PC-3 (cell line): Measurements from ENCODE around the gene POLDIP2. TPM values are rescaled to one million over a fixed set of nuclear protein-coding genes. Genes with fewer than 3 reads are reported as not detected.

Experiments used
- ATAC-seq: fragments of 200-7000 bp; cut with Tn5 transposase; 2 replicates; pipeline ENCODE4 v1.9.1; 2020; ENCODE audit warnings: mild to moderate bottlenecking, moderate library complexity
- BruUV-seq: library from RNA; stranded (reverse); fragments of 400-500 nt; replicated peaks from 2 replicates; lab custom pipeline; 2021; lab: Mats Ljungman, UMichigan
- CTCF ChIA-PET: fragments of 300-600 bp; sonication (Branson Sonifier 250); formaldehyde crosslinking; loops from one replicate; lab custom pipeline; 2022; ENCODE audit warnings: antibody characterized with exemption; lab: Charles Lee
- POLR2A ChIA-PET: fragments of 300-600 bp; sonication (Branson Sonifier 250); formaldehyde crosslinking; loops from one replicate; lab custom pipeline; 2022; ENCODE audit warnings: antibody characterized with exemption; ENCODE audit not compliant: unreplicated experiment; lab: Charles Lee
- DNase-seq: peaks from one replicate; pipeline ENCODE4 v3.0.0-alpha.2; 2015
- H2AFZ ChIP-seq: fragments of 300-600 bp; sonication (generic); 2 replicates; pipeline ENCODE4 v1.6.0; 2016; ENCODE audit warnings: antibody characterized with exemption, low read length
- H3F3A ChIP-seq: fragments of 300-600 bp; sonication (generic); one replicate; pipeline ENCODE4 v1.6.0; 2017; ENCODE audit warnings: antibody characterized with exemption, low read length, control low read depth, mild to moderate bottlenecking; ENCODE audit not compliant: unreplicated experiment
- H3K27ac ChIP-seq: fragments of 300-600 bp; sonication (generic); 2 replicates; pipeline ENCODE4 v1.5.1; 2016; ENCODE audit warnings: mild to moderate bottlenecking, low read length
- H3K27me3 ChIP-seq: fragments of 300-600 bp; sonication (generic); 2 replicates; pipeline ENCODE4 v1.6.1; 2016; ENCODE audit warnings: low read length, mixed read lengths
- H3K36me3 ChIP-seq: fragments of 300-600 bp; sonication (generic); 2 replicates; pipeline ENCODE4 v1.6.1; 2016; ENCODE audit warnings: low read depth, mixed run types, low read length, mixed read lengths
- H3K4me1 ChIP-seq: fragments of 300-600 bp; sonication (generic); 2 replicates; pipeline ENCODE4 v1.5.1; 2016; ENCODE audit warnings: low read length; ENCODE audit not compliant: insufficient read depth
- H3K4me2 ChIP-seq: fragments of 300-600 bp; sonication (generic); 2 replicates; pipeline ENCODE4 v1.6.0; 2016; ENCODE audit warnings: low read length
- H3K4me3 ChIP-seq: fragments of 300-600 bp; sonication (generic); 2 replicates; pipeline ENCODE4 v1.5.1; 2016; ENCODE audit warnings: mild to moderate bottlenecking, low read length, mixed read lengths
- H3K79me2 ChIP-seq: fragments of 300-600 bp; sonication (generic); 2 replicates; pipeline ENCODE4 v1.6.1; 2017; ENCODE audit warnings: low read length, mixed read lengths
- H3K9ac ChIP-seq: fragments of 300-600 bp; sonication (generic); 2 replicates; pipeline ENCODE4 v1.6.0; 2016; ENCODE audit warnings: mild to moderate bottlenecking, low read length
- H3K9me2 ChIP-seq: fragments of 300-600 bp; sonication (generic); replicated peaks from 2 replicates; pipeline ENCODE4 v1.6.1; 2016; ENCODE audit warnings: mixed run types, low read length, mixed read lengths
- H3K9me3 ChIP-seq: fragments of 300-600 bp; sonication (generic); 2 replicates; pipeline ENCODE4 v1.6.1; 2016; ENCODE audit warnings: low read length, mixed read lengths
- H4K20me1 ChIP-seq: fragments of 300-600 bp; sonication (generic); 2 replicates; pipeline ENCODE4 v1.6.1; 2016; ENCODE audit warnings: low read length, mixed read lengths
- CTCF ChIP-seq: fragments of 300-600 bp; sonication (generic); conservative IDR thresholded peaks from 2 replicates; pipeline ENCODE4 v1.5.1; 2017; ENCODE audit warnings: antibody characterized with exemption, low read depth, mild to moderate bottlenecking, low read length
- EZH2 ChIP-seq: fragments of 300-600 bp; sonication (generic); IDR thresholded peaks from one replicate; pipeline ENCODE4 v1.6.1; 2017; ENCODE audit warnings: antibody characterized with exemption, mild to moderate bottlenecking, low read length; ENCODE audit not compliant: unreplicated experiment
- EZH2phosphoT487 ChIP-seq: fragments of 300-600 bp; sonication (generic); IDR thresholded peaks from 2 replicates; pipeline ENCODE4 v1.6.1; 2018; ENCODE audit warnings: mild to moderate bottlenecking, antibody characterized with exemption, low read length, borderline replicate concordance
- intact Hi-C: fragments of 100-400 bp; cut with micrococcal nuclease; formaldehyde crosslinking; loops from 2 replicates; pipeline ENCODE4 v1.9.0; 2023
- total RNA-seq: library from RNA; depleted of rRNA; stranded (reverse); fragments of >200 nt; gene quantifications from 2 replicates; pipeline ENCODE4 v1.2.3, GENCODE V29; 2014

Gene POLDIP2
- total RNA-seq, 1 experiment from 2014 or later: 137 TPM

- H3K36me3 ChIP-seq: no peaks in the 10 kb centered on the region
- H3K4me2 ChIP-seq: no peak overlapping the region
- POLR2A ChIA-PET: interaction anchor here (0.6 kb wide), 1 partner anchor 46 kb away, joined by 3 read pairs; no protein-coding TSS in a partner anchor
- H3K4me3 ChIP-seq: no peak overlapping the region
- no peaks in the 10 kb centered on the region for H3F3A ChIP-seq
- H3K27me3 ChIP-seq: no peaks in the 10 kb centered on the region
- no peak for DNase-seq
- no peaks in the 10 kb centered on the region for H3K9me3 ChIP-seq
- H3K9ac ChIP-seq: no peak overlapping the region
- H3K4me1 ChIP-seq: no peaks in the 10 kb centered on the region
- no peaks in the 10 kb centered on the region for H3K79me2 ChIP-seq
- ATAC-seq: no peak
- TF ChIP-seq EZH2: no peak
- TF ChIP-seq EZH2phosphoT487: no peak
- TF ChIP-seq CTCF: no peak
- H2AFZ ChIP-seq: no peak overlapping the region
- CTCF ChIA-PET: interaction anchor here (0.6 kb wide), 1 partner anchor 25 kb away, joined by 3 read pairs; no protein-coding TSS in a partner anchor
- no peak overlapping the region for H3K27ac ChIP-seq
- no peaks in the 10 kb centered on the region for H3K9me2 ChIP-seq
- no peaks in the 10 kb centered on the region for H4K20me1 ChIP-seq
- no TSS peak for BruUV-seq
- intact Hi-C loops: no loop called here
Observed at GRCh38 chr17:28369684-28370034, 12.3 kb upstream of the POLDIP2 start.

- H4K20me1 ChIP-seq: no peaks in the 10 kb centered on the region
- POLR2A ChIA-PET: no interaction called here
- H3K4me3 ChIP-seq: no peak overlapping the region
- no peaks in the 10 kb centered on the region for H3K9me3 ChIP-seq
- H2AFZ ChIP-seq: no peak overlapping the region
- TF ChIP-seq EZH2: no peak
- no peak for TF ChIP-seq EZH2phosphoT487
- no peak for TF ChIP-seq CTCF
- BruUV-seq: no TSS peak
- ATAC-seq: no peak
- H3K9ac ChIP-seq: no peak overlapping the region
- DNase-seq: no peak
- no peak overlapping the region for H3K4me2 ChIP-seq
- no peaks in the 10 kb centered on the region for H3K36me3 ChIP-seq
- H3K9me2 ChIP-seq: no peaks in the 10 kb centered on the region
- no peak overlapping the region for H3K27ac ChIP-seq
- intact Hi-C loops: no loop called here
- no peaks in the 10 kb centered on the region for H3K4me1 ChIP-seq
- H3F3A ChIP-seq: no peaks in the 10 kb centered on the region
- no peaks in the 10 kb centered on the region for H3K79me2 ChIP-seq
- no peaks in the 10 kb centered on the region for H3K27me3 ChIP-seq
- CTCF ChIA-PET: no interaction called here
Observed at GRCh38 chr17:28368915-28369683, 11.8 kb upstream of the POLDIP2 start.

DNA sequence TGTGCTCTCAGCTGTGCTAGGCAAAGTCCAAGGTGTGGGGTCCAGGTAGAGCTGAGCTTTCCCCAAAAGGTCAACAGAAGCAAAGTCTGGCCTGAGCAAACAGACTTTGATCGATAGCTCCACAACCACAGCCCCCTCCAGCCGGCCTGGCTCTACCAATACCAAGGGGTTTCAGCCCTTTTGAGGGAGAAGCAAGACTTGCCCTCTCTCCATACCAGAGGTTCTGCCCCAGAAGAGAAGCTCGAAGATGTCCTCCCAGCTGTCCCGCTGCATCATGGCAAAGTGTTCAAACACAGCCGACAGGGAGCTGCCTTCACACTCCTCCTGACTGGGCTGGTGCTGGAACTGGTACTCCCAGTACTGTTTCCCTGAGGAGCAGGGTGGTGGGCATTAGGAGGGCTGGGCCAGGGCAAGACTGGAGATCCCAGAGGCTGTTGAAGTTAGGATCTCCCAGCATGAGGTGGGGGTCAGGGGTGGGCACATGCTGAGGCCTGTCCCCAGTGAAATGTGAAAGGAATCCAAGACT lies 11.0 kb upstream of the POLDIP2 start:
- no peak overlapping the region for H3K27ac ChIP-seq
- CTCF ChIA-PET: interaction anchor here (0.6 kb wide), 1 partner anchor 1150 kb away, joined by 4 read pairs; no protein-coding TSS in a partner anchor

More for the DNA sequence above, 11.0 kb upstream of the POLDIP2 start:
- intact Hi-C loops: no loop called here
- H3K9ac ChIP-seq: no peak overlapping the region
- TF ChIP-seq CTCF (no peak), EZH2phosphoT487 (no peak), EZH2 (no peak)
- no peak for ATAC-seq
- no peak overlapping the region for H2AFZ ChIP-seq
- H3K9me2 ChIP-seq: no peaks in the 10 kb centered on the region
- H4K20me1 ChIP-seq: no peaks in the 10 kb centered on the region
- H3K4me1 ChIP-seq: no peaks in the 10 kb centered on the region
- no peak overlapping the region for H3K4me2 ChIP-seq
- POLR2A ChIA-PET: no interaction called here
- no peaks in the 10 kb centered on the region for H3F3A ChIP-seq
- no peaks in the 10 kb centered on the region for H3K79me2 ChIP-seq
- BruUV-seq: no TSS peak
- H3K36me3 ChIP-seq: no peaks in the 10 kb centered on the region
- no peaks in the 10 kb centered on the region for H3K27me3 ChIP-seq
- H3K9me3 ChIP-seq: no peaks in the 10 kb centered on the region
- no peak overlapping the region for H3K4me3 ChIP-seq
- no peak for DNase-seq
